MCF 10A (cell line): ENCODE data around the gene TRIM14. TPM values are rescaled to one million over a fixed set of nuclear protein-coding genes. Genes with fewer than 3 reads are reported as not detected.

Experiments
- BruUV-seq: library from RNA; stranded (reverse); fragments of 400-500 nt; replicated peaks from 2 replicates; lab custom pipeline; 2021; lab: Mats Ljungman, UMichigan
- CTCF ChIA-PET: fragments of 300-600 bp; sonication (Branson Sonifier 250); formaldehyde crosslinking; extraction: SDS; loops from one replicate; lab custom pipeline; 2021; ENCODE audit warnings: antibody characterized with exemption, inconsistent platforms; lab: Yijun Ruan, JAX
- POLR2A ChIA-PET: fragments of 300-600, 350-650 bp; sonication (Branson Sonifier 250); formaldehyde crosslinking; extraction: SDS; loops from one replicate; lab custom pipeline; 2020; ENCODE audit warnings: antibody characterized with exemption, inconsistent platforms; lab: Yijun Ruan, JAX
- DNase-seq: peaks from one replicate; pipeline ENCODE4 v3.0.0-alpha.2; 2018; ENCODE audit not compliant: unreplicated experiment
- H3K27ac Mint-ChIP-seq: one replicate; pipeline ENCODE4 v1.8.0; 2022; ENCODE audit warnings: mild to moderate bottlenecking, low read depth, mixed read lengths; ENCODE audit not compliant: unreplicated experiment
- H3K27me3 Mint-ChIP-seq: one replicate; pipeline ENCODE4 v1.8.0; 2022; ENCODE audit warnings: mixed read lengths; ENCODE audit not compliant: insufficient read depth, unreplicated experiment
- H3K36me3 Mint-ChIP-seq: one replicate; pipeline ENCODE4 v1.8.0; 2022; ENCODE audit warnings: mild to moderate bottlenecking, moderate library complexity, mixed read lengths; ENCODE audit not compliant: insufficient read depth, unreplicated experiment
- H3K4me1 Mint-ChIP-seq: one replicate; pipeline ENCODE4 v1.8.0; 2022; ENCODE audit warnings: mixed read lengths; ENCODE audit not compliant: insufficient read depth, unreplicated experiment
- H3K4me3 Mint-ChIP-seq: one replicate; pipeline ENCODE4 v1.8.0; 2022; ENCODE audit warnings: mild to moderate bottlenecking, moderate library complexity, mixed read lengths; ENCODE audit not compliant: unreplicated experiment
- H3K9me3 Mint-ChIP-seq: one replicate; pipeline ENCODE4 v1.8.0; 2022; ENCODE audit warnings: mixed read lengths; ENCODE audit not compliant: unreplicated experiment
- CTCF ChIP-seq: fragments of 200-600 bp; IDR thresholded peaks from one replicate; pipeline ENCODE4 v1.8.0; 2022; ENCODE audit warnings: antibody characterized with exemption, mild to moderate bottlenecking; ENCODE audit not compliant: unreplicated experiment
- intact Hi-C: fragments of 100-400 bp; cut with micrococcal nuclease; formaldehyde crosslinking; loops from 2 replicates; pipeline ENCODE4 v1.14.1; 2022
- total RNA-seq: library from RNA; stranded (reverse); gene quantifications from 2 replicates; pipeline ENCODE4 v1.2.3, GENCODE V29; 2022

The TRIM14 gene
- total RNA-seq, 1 experiment from 2014 or later = 17.9 TPM

- Mint-ChIP-seq H3K27me3 (no peaks in the 10 kb centered on the region), H3K4me1 (peaks cover 15% of the 10 kb centered on the region), H3K27ac (no peak overlapping the region), H3K4me3 (no peak overlapping the region), H3K36me3 (peaks cover 6% of the 10 kb centered on the region), H3K9me3 (no peaks in the 10 kb centered on the region)
- ChIA-PET CTCF (interaction anchor here (0.7 kb wide), 1 partner anchor 1589 kb away, joined by 3 read pairs; no protein-coding TSS in a partner anchor), POLR2A (interaction anchor here (0.7 to 1.4 kb wide), 2 partner anchors 14 to 18 kb away, joined by 3 read pairs; no protein-coding TSS in a partner anchor)
- no peak for TF ChIP-seq CTCF
- intact Hi-C loops = no loop called here
- no TSS peak for BruUV-seq
- no peak for DNase-seq
These were observed 87.9 kb downstream of the TRIM14 start for GRCh38 chr9:98031169-98031568.

GRCh38 chr9:98024702-98025101 is 94.3 kb downstream of the TRIM14 start:
- no peak overlapping the region for H3K27ac Mint-ChIP-seq
- POLR2A ChIA-PET = no interaction called here

GRCh38 chr9:98022447-98022846 is 96.6 kb downstream of the TRIM14 start:
- Mint-ChIP-seq H3K36me3 (peaks cover 64% of the 10 kb centered on the region), H3K27ac (peak overlapping the region; percentile 17), H3K27me3 (no peaks in the 10 kb centered on the region), H3K9me3 (no peaks in the 10 kb centered on the region), H3K4me3 (no peak overlapping the region), H3K4me1 (no peaks in the 10 kb centered on the region)
- BruUV-seq = no TSS peak
- intact Hi-C loops = no loop called here
- no peak for DNase-seq
- CTCF ChIA-PET = interaction anchor here (0.6 kb wide), 1 partner anchor 25 kb away, joined by 3 read pairs; no protein-coding TSS in a partner anchor
- POLR2A ChIA-PET = interaction anchor here (0.6 kb wide), 1 partner anchor 18 kb away, joined by 3 read pairs; no protein-coding TSS in a partner anchor
- TF ChIP-seq CTCF = no peak

More at GRCh38 chr9:98024702-98025101, 94.3 kb downstream of the TRIM14 start:
- CTCF ChIA-PET = no interaction called here
- Mint-ChIP-seq H3K4me3 (no peak overlapping the region), H3K27me3 (no peaks in the 10 kb centered on the region), H3K9me3 (no peaks in the 10 kb centered on the region), H3K4me1 (no peaks in the 10 kb centered on the region), H3K36me3 (peaks cover 42% of the 10 kb centered on the region)
- TF ChIP-seq CTCF = no peak
- no peak for DNase-seq
- BruUV-seq = no TSS peak
- intact Hi-C loops = no loop called here

- Mint-ChIP-seq H3K27me3 (no peaks in the 10 kb centered on the region), H3K9me3 (no peaks in the 10 kb centered on the region), H3K36me3 (peaks cover 72% of the 10 kb centered on the region), H3K27ac (peak overlapping the region; percentile 17), H3K4me1 (no peaks in the 10 kb centered on the region), H3K4me3 (no peak overlapping the region)
- no peak for DNase-seq
- no peak for TF ChIP-seq CTCF
- BruUV-seq = no TSS peak
- ChIA-PET CTCF (interaction anchor here (1.4 kb wide), 1 partner anchor 13 kb away, joined by 4 read pairs; no protein-coding TSS in a partner anchor), POLR2A (interaction anchor here (0.7 kb wide), 1 partner anchor 35 kb away, joined by 3 read pairs; the partner anchor contains the start of gene NANS)
- intact Hi-C loops = no loop called here
These were observed 97.5 kb downstream of the TRIM14 start for GRCh38 chr9:98021306-98022040.
